ENCODE data around the gene CALML3. TPM values are rescaled to one million over a fixed set of nuclear protein-coding genes. Genes with fewer than 3 reads are reported as not detected.

Gene CALML3
- total RNA-seq, 3 donors from 2014 or later (not counting 1 experiment from before 2014, with no cell fraction given) = not detected

DNA sequence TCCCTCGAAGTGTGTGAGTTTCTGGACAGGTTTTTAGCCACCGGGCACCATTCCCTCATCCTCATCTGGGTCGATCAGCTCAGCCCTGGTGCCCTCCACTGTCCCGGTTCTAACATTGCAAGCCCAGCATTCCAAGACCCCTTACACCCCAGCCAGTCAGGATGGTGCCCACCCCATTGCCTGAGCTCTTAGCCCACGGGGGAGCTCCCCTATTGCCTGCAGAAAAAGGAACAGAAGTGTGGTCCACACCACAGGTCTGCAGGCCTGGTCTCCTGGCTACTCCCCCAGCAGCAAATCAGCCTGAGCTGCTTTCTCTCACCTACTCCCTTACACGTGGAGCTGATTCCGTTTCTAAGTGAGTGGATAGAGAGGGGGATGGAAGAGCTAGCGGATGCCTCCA lies 30.1 kb upstream of the CALML3 start:
- H3K9me3 Mint-ChIP-seq = no peaks in the 10 kb centered on the region
- Histone ChIP-seq H3K27me3 (ENCODE audit: control insufficient read depth, insufficient read depth, low read length) (no peaks in the 10 kb centered on the region), H3K4me1 (ENCODE audit: control insufficient read depth, insufficient read depth, low read length) (no peaks in the 10 kb centered on the region), H3K4me3 (ENCODE audit: low read length) (no peak overlapping the region), H3K27ac (ENCODE audit: low read length) (no peak overlapping the region), H3K36me3 (ENCODE audit: control insufficient read depth, insufficient read depth, low read length) (no peaks in the 10 kb centered on the region), H3K9me3 (ENCODE audit: control insufficient read depth, insufficient read depth, low read length) (no peaks in the 10 kb centered on the region)
- no peak for ATAC-seq
- TF ChIP-seq, protein P1, sequence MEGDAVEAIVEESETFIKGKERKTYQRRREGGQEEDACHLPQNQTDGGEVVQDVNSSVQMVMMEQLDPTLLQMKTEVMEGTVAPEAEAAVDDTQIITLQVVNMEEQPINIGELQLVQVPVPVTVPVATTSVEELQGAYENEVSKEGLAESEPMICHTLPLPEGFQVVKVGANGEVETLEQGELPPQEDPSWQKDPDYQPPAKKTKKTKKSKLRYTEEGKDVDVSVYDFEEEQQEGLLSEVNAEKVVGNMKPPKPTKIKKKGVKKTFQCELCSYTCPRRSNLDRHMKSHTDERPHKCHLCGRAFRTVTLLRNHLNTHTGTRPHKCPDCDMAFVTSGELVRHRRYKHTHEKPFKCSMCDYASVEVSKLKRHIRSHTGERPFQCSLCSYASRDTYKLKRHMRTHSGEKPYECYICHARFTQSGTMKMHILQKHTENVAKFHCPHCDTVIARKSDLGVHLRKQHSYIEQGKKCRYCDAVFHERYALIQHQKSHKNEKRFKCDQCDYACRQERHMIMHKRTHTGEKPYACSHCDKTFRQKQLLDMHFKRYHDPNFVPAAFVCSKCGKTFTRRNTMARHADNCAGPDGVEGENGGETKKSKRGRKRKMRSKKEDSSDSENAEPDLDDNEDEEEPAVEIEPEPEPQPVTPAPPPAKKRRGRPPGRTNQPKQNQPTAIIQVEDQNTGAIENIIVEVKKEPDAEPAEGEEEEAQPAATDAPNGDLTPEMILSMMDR (IDR thresholded peaks at IDR 0.05) = no peak
- DNase-seq = no peak
- WGBS (ENCODE audit: insufficient coverage) = 83% methylated on average over 7 of the region's 8 CpGs
- no peak overlapping the region for H3K27ac Mint-ChIP-seq
- H3K4me3 Mint-ChIP-seq = no peak overlapping the region
- H3K4me1 Mint-ChIP-seq = no peaks in the 10 kb centered on the region
- no peaks in the 10 kb centered on the region for H3K36me3 Mint-ChIP-seq
- H3K27me3 Mint-ChIP-seq (ENCODE audit: low read depth in 2 of 2) = no peaks in the 10 kb centered on the region
- intact Hi-C loops (cut with micrococcal nuclease) = no loop called here

DNA sequence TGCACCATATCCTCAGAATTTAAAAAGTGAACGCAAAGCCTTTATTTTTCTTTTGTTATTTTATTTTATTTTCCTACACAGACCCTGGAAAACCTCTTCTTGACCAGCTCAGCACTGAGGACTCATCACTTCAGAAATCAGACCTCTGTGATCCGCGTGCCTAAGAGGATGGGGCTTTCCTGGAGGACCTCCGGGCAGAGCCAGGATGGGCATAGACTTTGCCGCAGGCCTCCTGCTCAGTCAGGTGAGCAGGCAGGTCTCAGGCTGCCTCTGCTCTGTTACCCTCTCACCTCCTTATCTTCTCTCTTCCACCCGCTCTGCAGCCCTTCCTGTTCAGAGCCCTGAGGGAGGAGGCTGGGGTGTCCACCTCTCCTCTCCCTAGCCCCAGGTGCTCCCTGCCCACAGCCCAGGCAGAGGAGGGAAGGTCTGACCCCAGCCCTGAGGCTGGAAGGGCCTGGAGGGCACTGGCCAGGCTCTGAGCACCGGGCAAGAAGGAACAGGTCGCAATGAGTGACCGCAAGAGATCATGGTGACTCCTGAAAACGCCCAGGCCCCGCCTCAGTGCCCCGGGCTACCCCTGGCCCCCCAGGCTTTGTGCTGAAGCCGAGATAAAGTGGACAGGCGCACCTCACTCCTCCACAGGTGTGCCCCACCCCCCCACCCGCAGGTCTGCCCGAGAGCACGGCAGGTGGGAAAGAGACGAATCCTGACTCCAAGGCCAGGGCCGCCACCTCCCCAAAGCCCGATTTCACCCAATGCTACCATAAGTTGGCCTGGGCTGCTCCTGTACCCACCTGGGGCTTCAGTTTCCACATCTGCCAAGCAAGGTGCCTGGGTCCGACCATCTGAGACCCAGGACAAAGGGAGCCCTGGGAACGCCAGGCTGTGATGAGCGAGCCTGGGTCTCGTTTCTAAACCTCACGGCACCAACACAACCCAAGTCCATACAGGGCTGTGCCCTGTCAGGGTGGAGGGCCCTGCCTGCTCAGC lies 28.2 kb upstream of the CALML3 start:
- 93% methylated on average over 25 of the region's 25 CpGs for WGBS (ENCODE audit: insufficient coverage)
- intact Hi-C loops (cut with micrococcal nuclease) = no loop called here
- Mint-ChIP-seq H3K27me3 (ENCODE audit: low read depth in 2 of 2) (peaks cover 0 to 4% of the 10 kb centered on the region in 2 donors), H3K27ac (no peak overlapping the region), H3K4me1 (no peaks in the 10 kb centered on the region), H3K36me3 (no peaks in the 10 kb centered on the region), H3K4me3 (no peak overlapping the region), H3K9me3 (no peaks in the 10 kb centered on the region)
- ATAC-seq = no peak
- Histone ChIP-seq H3K27ac (ENCODE audit: low read length) (no peak overlapping the region), H3K9me3 (ENCODE audit: control insufficient read depth, insufficient read depth, low read length) (no peaks in the 10 kb centered on the region), H3K4me3 (ENCODE audit: low read length) (no peak overlapping the region), H3K27me3 (ENCODE audit: control insufficient read depth, insufficient read depth, low read length) (no peaks in the 10 kb centered on the region), H3K4me1 (ENCODE audit: control insufficient read depth, insufficient read depth, low read length) (no peaks in the 10 kb centered on the region), H3K36me3 (ENCODE audit: control insufficient read depth, insufficient read depth, low read length) (no peaks in the 10 kb centered on the region)
- no peak for DNase-seq
- TF ChIP-seq, protein P1 (IDR thresholded peaks at IDR 0.05) = no peak

DNA sequence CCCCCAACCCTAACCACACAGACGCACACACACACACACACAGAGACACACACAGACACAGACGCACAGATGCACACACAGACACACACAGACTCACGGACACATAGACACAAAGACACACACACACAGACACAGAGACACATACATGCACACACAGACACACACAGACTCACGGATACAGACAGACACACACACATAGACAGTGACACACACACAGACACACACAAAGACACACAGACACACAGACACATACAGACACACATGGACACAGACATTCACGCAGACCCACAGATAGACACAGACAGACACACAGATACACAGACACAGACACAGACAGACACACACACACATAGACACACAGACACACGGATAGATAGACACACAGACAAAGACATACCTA lies 27.5 kb upstream of the CALML3 start:
- H3K4me3 Mint-ChIP-seq = no peak overlapping the region
- TF ChIP-seq, protein P1 (IDR thresholded peaks at IDR 0.05) = no peak
- WGBS (ENCODE audit: insufficient coverage) = 86% methylated on average over 6 of the region's 6 CpGs
- DNase-seq = no peak
- H3K4me1 Mint-ChIP-seq = no peaks in the 10 kb centered on the region
- no peaks in the 10 kb centered on the region for H3K36me3 ChIP-seq (ENCODE audit: control insufficient read depth, insufficient read depth, low read length)
- H3K4me3 ChIP-seq (ENCODE audit: low read length) = no peak overlapping the region
- no peaks in the 10 kb centered on the region for H3K27me3 ChIP-seq (ENCODE audit: control insufficient read depth, insufficient read depth, low read length)
- H3K9me3 Mint-ChIP-seq = no peaks in the 10 kb centered on the region
- no peaks in the 10 kb centered on the region for H3K36me3 Mint-ChIP-seq
- H3K9me3 ChIP-seq (ENCODE audit: control insufficient read depth, insufficient read depth, low read length) = no peaks in the 10 kb centered on the region
- ATAC-seq = peak in 1 of 3 donors; percentile 9
- no peaks in the 10 kb centered on the region for H3K4me1 ChIP-seq (ENCODE audit: control insufficient read depth, insufficient read depth, low read length)
- no peak overlapping the region for H3K27ac Mint-ChIP-seq
- peaks cover 0 to 4% of the 10 kb centered on the region in 2 donors for H3K27me3 Mint-ChIP-seq (ENCODE audit: low read depth in 2 of 2)
- intact Hi-C loops (cut with micrococcal nuclease) = no loop called here
- H3K27ac ChIP-seq (ENCODE audit: low read length) = no peak overlapping the region
